NB4 (cell line): ENCODE data around the gene GNPNAT1.

ENCODE experiments used
- CTCF ChIP-seq: IDR thresholded peaks from one replicate; pipeline ENCODE4 v1.5.1; 2012; ENCODE audit warnings: low read depth, low read length
- POLR2A ChIP-seq: IDR thresholded peaks from 2 replicates; pipeline ENCODE4 v1.6.1; 2011; ENCODE audit warnings: mild to moderate bottlenecking; ENCODE audit not compliant: insufficient read length; ENCODE audit errors: extremely low read depth

DNA sequence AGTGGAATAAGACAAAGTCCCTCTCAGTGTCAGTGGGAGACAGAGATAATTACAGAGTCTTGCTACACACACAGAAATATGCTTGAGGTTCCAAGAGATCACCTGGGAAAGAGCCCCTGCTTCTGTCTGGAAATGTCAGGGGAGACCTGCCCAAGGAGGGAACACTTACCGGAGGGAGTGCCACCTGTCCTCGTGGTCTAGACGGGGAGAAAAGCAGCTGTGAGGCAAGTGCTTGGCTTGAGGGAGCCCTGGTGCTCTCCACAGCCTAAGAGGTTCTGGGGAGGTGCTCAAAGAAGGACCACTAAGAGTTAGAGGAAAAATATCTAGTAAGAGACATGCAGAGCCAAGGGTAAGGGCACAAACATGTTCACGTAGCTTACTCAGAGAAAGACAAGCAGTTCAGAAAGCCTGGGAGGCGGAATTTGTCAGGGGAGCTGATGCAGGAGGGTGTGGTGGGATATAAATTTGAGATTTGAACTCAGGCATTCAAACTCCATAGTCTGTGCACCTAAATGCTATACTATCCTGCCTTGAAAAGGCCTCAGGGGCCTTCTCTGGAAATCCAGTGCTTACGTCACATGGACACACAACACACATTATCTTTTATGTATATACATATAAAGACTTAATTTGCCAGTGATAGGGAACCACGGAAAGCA is 38.2 kb upstream of the GNPNAT1 start:
- TF ChIP-seq POLR2A (no peak), CTCF (no peak)
